Bone marrow (tissue), 2 donors: Measurements from ENCODE around the gene FAM170B.
A peak's percentile ranks its signal among the peaks of the same experiment; 100 is the strongest.

ENCODE experiments used
- DNase-seq, 2 donors: peaks; one replicate each; lab custom pipeline; 2025; lab: John Stamatoyannopoulos, UW

FAM170B gene

DNA sequence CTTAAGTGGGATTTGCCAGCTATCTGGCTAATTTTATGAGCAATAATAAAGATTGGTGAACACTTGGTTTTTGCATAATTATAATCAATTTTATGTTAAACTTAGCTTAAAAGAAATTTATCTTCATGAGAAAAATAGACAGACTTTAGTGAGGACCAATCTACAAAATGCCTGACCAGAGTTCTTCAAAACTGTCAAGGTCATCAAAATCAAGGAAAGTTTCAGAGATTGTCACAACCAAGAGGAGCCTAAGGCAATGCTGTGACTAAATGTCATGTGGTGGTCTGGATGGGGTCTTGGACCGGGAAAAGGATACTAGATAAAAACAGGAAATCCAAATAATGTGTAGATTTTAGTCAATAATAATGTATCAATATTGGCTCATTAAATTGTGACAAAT, 17.7 kb upstream of the FAM170B start:
- DNase-seq = no peak

GRCh38 chr10:49151025-49151445, 17.2 kb upstream of the FAM170B start:
- peak in 1 of 2 donors; percentile 20 for DNase-seq

- DNase-seq = no peak
These were observed 16.6 kb upstream of the FAM170B start for GRCh38 chr10:49150426-49150825.

GRCh38 chr10:49149881-49150280, 16.1 kb upstream of the FAM170B start:
- DNase-seq = no peak

DNA sequence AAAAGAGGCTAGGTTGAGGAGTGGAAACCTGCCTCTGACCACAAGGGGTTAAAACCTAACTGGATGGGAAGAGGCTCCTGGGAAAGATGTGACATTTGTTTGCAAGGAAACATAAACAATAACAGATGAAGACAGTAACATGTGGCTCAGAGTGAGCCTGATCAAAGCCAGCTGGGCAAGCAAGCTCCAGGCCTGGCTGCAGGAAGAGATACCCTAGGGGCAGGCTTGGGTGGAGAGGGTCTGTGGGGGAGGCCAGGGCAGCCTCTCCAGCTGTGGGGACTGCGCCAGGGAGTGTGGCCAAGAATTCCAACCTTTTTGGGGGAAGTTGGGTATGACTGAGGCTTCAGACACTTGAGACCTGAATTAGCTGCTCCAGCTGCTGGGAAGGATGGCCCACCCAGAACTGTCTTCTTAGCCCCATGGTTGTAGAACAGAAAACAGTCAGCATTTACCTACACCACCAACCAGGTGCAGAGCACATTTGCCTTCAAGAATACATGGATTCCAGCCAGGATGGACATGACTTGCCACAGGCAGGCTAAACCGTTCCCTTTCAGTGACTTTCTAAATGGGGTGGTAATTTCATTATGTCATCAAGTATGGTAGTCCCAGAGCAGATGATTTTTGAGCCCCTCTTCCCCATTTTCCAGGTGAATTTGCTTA, 10.4 kb upstream of the FAM170B start:
- no peak for DNase-seq

DNA sequence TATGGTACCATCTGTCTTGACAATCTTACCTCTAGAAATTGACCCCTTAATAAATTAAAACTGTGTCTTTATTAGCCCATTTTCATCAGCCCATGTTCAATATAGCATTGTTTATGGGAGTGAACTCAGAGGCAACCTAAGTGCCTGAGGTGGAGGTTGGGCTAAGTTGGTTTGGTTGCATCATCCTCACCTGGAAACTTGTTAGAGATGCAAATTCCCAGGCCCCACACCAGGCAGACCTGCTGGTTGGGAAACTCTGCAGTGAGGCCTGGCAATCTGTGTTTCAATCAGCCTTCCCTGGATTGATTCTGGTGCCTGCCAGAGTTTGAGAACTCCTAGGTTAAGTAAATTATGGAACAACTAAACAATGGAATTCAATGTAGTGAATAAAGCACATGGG, 9.4 kb upstream of the FAM170B start:
- no peak for DNase-seq

DNA sequence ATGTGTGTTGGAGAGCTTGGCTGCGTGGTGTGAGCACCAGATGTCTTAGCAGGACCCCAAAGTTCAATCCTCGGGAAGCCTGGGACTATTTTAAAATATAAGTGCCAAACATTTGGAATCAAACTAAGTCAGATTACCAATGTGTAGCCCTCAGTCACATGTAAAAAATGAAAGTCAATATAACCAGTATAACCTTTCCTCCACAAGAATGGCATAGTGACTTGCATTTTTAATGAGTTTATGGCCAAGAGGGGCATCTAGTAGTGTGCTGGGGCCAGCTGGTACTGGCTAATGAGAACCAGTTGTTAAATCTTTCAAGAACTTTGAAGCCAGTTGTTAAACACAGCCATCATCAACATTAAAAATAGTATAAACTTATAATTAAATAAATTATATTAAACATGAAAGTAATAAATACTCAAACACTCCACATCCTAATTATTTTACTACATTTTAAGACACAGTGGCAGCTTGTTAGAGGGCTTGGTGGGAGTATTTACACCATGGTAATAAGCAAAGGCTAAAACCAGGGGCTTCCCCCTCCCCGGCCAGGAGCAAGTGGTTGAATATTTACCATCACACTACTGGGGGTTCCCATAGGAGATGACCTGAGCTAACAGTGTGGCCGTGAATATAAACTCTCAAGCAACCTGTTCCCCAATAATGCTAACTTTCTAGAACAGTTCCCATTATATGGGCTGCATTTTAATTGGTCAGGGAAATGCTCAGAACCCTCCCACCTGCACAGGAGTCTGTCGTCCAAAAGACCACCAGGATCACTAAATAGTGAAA, 7.9 kb upstream of the FAM170B start:
- DNase-seq = no peak

DNA sequence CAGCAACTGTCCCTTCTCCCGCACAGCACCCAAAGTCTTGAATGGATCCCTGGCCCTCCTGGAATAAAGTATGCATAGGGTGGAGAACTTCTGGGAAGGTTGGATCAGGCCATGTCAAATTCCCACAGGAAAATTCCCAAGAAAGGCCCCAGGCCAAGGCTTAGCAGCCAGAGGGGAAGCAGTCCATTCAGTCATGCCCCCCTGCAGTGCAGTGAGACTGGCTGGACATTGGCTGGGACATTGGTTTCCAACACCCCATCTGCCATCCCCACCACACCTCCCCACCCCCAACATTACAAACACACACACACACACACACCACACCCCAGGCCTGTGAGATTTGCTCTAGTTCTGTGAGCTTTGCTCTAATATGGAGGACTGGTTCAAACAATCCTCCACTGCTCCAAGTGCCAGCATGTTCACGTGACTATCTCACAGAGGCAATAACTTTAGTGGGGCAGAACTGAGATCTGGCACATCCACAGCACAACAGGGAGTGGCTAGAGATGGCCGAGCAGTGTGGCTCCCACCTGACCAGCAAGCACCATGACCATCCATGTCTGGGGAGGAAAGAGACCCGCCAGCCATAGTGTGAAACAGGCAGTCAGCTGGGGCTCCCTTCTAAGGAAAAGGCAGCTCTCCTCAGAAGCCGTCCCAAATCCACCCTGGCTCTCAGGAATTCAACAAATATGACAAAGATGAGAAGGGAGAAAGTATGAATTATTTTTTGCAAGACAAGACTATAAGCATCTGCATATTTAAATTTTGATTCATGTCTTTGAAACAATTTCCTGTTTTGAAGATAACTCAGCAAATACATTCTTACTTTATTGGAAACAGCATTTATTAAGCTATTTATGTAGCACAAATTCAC, 6.7 kb upstream of the FAM170B start:
- no peak for DNase-seq

DNA sequence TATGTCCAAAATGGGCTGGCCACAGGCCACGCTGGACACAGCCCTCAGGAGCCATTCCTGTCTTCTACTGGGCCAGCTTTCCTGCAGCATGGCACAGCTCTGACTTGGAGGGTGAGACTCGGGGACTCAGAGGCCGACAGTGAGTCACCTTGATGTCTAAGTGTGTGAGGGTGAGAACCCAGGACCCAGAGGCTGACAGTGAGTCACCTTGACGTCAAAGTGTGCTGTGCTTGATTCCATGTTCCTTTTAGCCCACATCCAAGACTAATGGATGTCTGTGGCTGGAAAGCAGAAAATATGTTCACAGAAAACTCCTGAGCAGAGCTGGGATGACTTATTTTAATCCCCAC, 6.0 kb upstream of the FAM170B start:
- no peak for DNase-seq

- DNase-seq = peak in 1 of 2 donors; percentile 59
These were observed 5.4 kb upstream of the FAM170B start for GRCh38 chr10:49139028-49139845.

DNA sequence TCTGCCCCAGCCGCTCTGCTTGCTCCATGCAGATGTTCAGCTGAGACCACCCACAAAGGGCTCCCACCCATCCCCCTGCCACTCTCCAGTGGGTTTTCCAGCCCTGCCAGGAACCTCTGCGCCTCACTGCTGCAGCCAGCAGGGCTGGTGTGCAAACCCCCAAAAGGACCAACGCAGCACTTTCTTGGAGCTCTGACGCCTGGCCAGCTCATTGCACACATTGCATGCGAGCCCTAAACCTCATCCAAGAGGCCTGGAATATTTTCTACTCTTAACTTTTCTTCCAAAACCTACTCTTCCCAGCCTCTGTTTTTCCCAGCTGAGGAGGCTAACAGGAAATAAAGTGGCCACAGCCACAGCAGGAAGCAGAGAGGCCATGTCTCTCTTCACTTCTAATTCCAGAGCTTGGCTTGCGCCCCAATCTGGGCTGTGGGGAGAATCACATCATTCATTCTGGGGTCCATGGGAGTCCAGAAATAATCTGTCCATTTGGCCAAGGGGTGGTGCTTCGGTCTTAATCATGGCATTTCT, 4.6 kb upstream of the FAM170B start:
- DNase-seq = no peak

GRCh38 chr10:49136525-49136924, 2.7 kb upstream of the FAM170B start:
- no peak for DNase-seq

DNA sequence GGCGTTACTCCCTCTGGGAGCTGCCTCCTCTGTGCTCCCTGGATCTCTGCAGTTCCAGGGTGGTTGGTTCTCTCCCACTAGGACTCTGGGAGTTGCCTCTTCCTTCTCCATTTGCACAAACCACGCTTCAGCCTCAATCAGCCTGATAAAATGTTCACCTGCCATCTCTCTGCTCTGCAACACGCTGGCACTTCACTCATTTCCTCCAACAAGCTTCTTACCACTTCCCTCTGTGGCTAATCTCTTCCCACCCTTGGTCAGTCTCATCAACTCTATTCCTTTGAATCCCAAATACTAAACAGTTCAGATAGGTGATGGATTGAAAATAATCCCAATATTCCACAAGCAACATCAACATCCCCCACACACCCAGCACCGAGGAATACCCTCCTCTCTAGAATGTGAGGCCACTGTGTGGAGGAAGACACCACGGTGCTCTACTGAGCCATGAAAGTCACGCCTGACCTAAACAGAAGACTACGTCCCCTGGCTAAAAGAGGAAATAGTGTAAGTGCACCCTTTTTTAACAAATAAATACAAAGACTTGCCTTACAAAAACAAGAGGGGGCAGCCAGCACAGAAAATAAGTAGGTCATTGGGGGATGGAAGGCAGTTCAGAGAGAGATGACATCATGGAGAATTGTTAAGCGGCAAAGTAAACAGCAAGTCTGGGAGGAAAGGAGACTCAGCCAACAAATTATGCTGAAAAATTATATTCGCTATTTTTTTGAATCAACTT, 1.9 kb upstream of the FAM170B start:
- DNase-seq = no peak

DNA sequence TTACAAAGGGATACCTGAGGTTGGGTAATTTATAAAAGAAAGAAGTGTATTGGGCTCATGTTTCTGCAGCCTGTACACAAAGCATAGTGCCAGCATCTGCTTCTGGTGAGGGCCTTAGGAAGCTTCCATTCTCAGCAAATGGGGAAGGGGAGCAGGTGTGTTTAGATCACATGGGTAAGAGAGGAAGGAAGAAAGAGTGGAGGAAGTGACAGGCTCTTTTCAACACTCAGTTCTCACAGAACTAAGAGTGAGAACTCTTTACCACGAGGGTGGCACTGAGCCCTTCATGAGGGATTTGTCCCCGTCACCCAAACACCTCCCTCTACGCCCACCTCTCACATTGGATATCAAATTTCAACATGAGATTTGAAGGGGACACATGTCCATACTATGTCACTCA, 506 bp upstream of the FAM170B start:
- no peak for DNase-seq

DNA sequence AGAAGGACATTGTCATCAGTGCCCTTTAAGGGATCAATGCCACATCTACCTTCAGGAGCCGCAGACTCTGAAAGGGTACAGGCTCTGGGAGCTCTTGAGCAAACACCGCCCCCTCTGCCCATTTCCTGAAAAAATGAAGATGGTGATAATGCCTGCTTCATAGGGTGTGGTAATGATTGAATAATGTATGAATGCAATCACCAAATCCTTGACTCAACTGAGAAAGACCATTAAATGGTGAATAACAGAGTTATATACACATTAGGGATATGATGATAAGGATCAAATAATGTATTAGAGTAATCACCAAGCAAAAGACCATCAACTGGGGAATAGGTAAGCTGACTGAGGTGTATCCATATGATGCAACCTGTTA, 1.5 kb downstream of the FAM170B start:
- no peak for DNase-seq

DNA sequence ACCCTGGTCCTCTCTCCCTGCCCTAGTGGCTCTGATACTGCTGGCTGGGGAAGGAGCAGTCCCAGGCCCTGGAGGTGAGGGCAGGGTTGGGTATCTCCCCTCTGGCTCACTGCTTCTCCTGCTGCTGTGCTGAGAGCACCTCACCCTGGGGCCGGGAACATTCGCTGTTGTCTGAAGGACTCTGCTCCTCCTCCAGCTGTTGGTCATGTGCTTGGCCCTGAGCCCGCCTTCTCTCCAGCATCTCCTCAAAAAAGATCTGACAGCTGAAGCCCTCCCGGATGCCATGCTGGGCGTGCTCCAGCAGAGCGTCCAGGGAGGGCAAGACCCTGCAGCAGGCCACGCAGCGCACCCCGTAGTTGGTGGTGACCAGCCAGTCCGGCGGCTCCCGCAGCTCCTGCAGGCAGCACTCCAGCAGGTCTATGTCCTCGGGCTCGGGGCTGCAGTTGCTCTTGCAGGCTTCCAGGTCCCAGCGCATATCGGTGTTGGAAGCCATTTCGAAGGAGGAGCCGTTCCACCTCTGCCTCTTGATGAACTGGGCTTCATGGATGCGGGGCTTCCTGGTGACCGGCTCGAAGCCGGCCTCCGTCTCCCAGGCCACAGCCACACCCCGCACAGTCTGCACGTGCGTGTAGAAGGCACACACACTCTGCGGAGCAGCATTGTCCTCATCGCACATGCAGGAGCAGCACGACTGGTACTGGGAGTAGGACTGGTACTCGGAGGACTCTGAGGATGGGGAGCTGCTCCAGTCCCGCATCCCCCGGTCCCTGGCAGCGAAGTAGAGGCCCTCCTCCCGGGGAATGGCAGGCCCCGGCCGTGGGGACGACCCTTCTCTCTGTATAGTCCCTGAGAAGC, 2.1 kb downstream of the FAM170B start:
- DNase-seq = no peak

GRCh38 chr10:49129376-49129775, 4.4 kb downstream of the FAM170B start:
- DNase-seq = no peak

DNA sequence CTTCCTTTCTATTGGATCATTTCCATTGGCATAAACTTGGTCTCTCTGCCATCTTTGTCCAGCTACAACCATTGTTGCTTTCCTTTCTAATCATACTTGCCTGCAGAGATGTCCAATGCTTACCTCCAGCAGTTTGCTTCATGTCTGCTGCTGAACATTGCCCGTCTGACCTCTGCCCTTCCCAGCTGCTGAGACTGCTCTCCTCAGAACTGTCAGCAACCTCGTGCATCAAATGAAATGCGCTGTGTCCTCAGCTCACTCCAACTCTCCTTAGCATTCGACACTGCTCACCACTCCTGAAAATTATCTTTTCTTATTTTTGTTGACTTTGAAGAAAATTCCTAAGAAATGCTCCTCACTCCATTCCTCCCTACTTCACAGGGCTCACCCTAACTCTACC, 5.0 kb downstream of the FAM170B start:
- DNase-seq = no peak

DNA sequence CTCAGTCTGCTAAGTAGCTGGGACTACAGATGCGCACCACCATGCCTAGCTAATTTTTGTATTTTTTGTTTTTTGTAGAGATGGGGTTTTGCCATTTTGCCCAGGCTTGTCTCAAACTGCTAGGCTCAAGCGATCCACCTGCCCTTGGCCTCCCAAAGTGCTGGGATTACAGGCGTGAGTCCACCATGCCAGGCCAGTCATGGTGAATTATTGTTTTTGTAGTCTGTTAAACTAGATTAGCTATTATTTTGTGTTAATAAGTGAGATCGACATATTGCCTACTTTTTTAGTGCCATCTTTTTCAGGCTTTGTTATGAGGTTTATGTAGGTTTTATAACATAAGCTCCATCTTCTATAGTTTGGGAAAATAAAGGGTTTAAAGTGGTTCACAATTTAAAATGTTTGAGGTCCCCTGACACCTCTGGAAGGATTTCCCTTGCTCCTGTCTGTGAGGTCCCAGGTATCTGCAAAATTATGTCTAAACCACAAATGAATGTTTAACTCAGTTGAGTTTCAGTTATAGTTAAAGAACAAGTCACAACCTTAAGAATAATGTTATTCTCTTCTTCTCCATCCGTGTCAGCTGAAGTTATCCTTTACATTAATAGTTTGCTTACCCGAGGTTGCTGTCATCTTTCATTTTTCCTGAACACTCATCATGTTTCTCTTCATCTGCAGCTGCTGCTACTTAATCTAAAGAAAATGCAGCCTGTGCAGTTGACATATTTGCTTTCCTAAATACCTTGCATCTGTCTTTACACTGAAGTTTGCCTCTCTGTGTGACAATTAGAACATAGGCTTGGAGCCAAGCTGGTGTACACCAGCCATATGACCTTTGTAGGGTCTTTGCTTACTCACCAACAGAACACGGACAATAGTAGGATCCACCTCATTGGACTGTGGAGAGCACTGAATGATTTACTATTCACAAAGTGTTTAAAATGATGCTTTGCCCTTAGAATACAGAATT, 9.6 kb downstream of the FAM170B start:
- no peak for DNase-seq
